ENCODE data around the gene MSRB1. TPM values are rescaled to one million over a fixed set of nuclear protein-coding genes. Genes with fewer than 3 reads are reported as not detected.

The MSRB1 gene
- total and polyA plus RNA-seq, 2 of the 8 experiments (the other 6 are each of a cell fraction or from before 2014, with no cell fraction given), result 28.2 to 51.4 TPM

GRCh38 chr16:1903220-1903574, 39.8 kb downstream of the MSRB1 start:
- no peak overlapping the region for H3K9ac ChIP-seq (replicated peaks in 1 of 4; ENCODE audit: extremely low read depth in 1 of 4, low read depth in 3 of 4, low read length in 3 of 4)
- no peak overlapping the region for H3K18ac ChIP-seq (ENCODE audit: extremely low read depth, low read length)
- peaks cover 0 to 2% (median 0%) of the 10 kb centered on the region in 4 experiments; a peak in 2 of 7 replicates for H3K27me3 ChIP-seq (replicated peaks in 1 of 4; ENCODE audit: control insufficient read depth in 3 of 4, extremely low read depth in 1 of 4, insufficient read depth in 3 of 4, low read length in 3 of 4)
- H4K91ac ChIP-seq (replicated peaks; ENCODE audit: insufficient read length, low read length), result no peak overlapping the region
- H4K20me1 ChIP-seq (replicated peaks in 1 of 2; ENCODE audit: control insufficient read depth in 1 of 2, insufficient read depth in 2 of 2, low read length in 2 of 2), result no peaks in the 10 kb centered on the region
- no peak overlapping the region for H2BK20ac ChIP-seq (ENCODE audit: low read length)
- DNase-seq (ENCODE audit: low read depth in 1 of 2, low spot score in 2 of 2), result no peak
- H2BK15ac ChIP-seq (ENCODE audit: low read length), result peak overlapping the region; percentile 46; the same call in 1 of the 2 replicates
- no peaks in the 10 kb centered on the region for H3K79me1 ChIP-seq (ENCODE audit: low read depth, low read length)
- H2BK5ac ChIP-seq (ENCODE audit: low read depth, low read length), result no peak overlapping the region
- H2AFZ ChIP-seq (ENCODE audit: low read length), result no peak overlapping the region
- WGBS, 2 experiments (ENCODE audit: extremely low coverage in 1 of 2, insufficient coverage in 1 of 2, insufficient read length in 1 of 2, insufficient replicate concordance in 2 of 2, low coverage in 1 of 2, low lambda C conversion rate in 2 of 2, missing lambda C conversion rate in 1 of 2), result 93% methylated on average over 12 of the region's 13 CpGs; no CpG with 5 or more reads in 1 of the 2 experiments
- H3K36me3 ChIP-seq (ENCODE audit: control insufficient read depth in 2 of 4, insufficient read depth in 4 of 4, low read length in 3 of 4), result no peaks in the 10 kb centered on the region
- no peaks in the 10 kb centered on the region for H3K23me2 ChIP-seq (ENCODE audit: low read depth, low read length)
- H3K4ac ChIP-seq (replicated peaks; ENCODE audit: insufficient read length, low read depth, low read length), result no peak overlapping the region
- no peak overlapping the region for H3K27ac ChIP-seq (ENCODE audit: low read depth, low read length)
- no peak overlapping the region for H4K5ac ChIP-seq (ENCODE audit: insufficient read length, low read depth, low read length)
- no peak overlapping the region for H3K4me2 ChIP-seq (ENCODE audit: insufficient read depth in 1 of 2, low read depth in 2 of 2, low read length in 2 of 2)
- H2BK120ac ChIP-seq (replicated peaks; ENCODE audit: low read depth, low read length), result no peak overlapping the region
- no peak overlapping the region for H2AK5ac ChIP-seq (ENCODE audit: low read depth, low read length)
- no peaks in the 10 kb centered on the region for H3K79me2 ChIP-seq (ENCODE audit: control insufficient read depth in 1 of 2, insufficient read depth in 2 of 2, low read length in 2 of 2)
- no peak overlapping the region for H3K23ac ChIP-seq (ENCODE audit: insufficient read length)
- no peak overlapping the region for H2BK12ac ChIP-seq (ENCODE audit: low read depth, low read length)
- FAIRE-seq, result no peak
- H3K4me3 ChIP-seq (ENCODE audit: extremely low read depth in 1 of 4, insufficient read depth in 2 of 4, low read depth in 3 of 4, low read length in 4 of 4), result no peak overlapping the region
- no peak overlapping the region for H3K56ac ChIP-seq (replicated peaks; ENCODE audit: insufficient read length, low read depth, low read length)
- H3K4me1 ChIP-seq (replicated peaks in 1 of 4; ENCODE audit: control insufficient read depth in 3 of 4, insufficient read depth in 4 of 4, low read length in 3 of 4), result peaks cover 0 to 11% (median 0%) of the 10 kb centered on the region in 4 experiments; a peak in 1 of 7 replicates
- CTCF ChIA-PET (ENCODE audit: partially characterized antibody), result no interaction called here
- no peak overlapping the region for H3K14ac ChIP-seq (ENCODE audit: insufficient read length)
- no peaks in the 10 kb centered on the region for H3K9me3 ChIP-seq (ENCODE audit: insufficient read depth in 2 of 2, low read depth in 1 of 2, low read length in 1 of 2)
- POLR2A ChIA-PET (ENCODE audit: partially characterized antibody), result no interaction called here
- no peak overlapping the region for H4K8ac ChIP-seq (ENCODE audit: extremely low read depth, insufficient read depth, low read length)
- TF ChIP-seq JUND (IDR thresholded peaks at IDR 0.05; ENCODE audit: low read length) (no peak), POLR2A (IDR thresholded peaks at IDR 0.05; ENCODE audit: control extremely low read depth in 1 of 2, low read depth in 2 of 2, low read length in 2 of 2) (no peak), YY1 (IDR thresholded peaks at IDR 0.05; ENCODE audit: low read depth, low read length) (no peak), CBX8 (IDR thresholded peaks at IDR 0.05; ENCODE audit: borderline replicate concordance, low read depth, low read length) (no peak), NANOG (IDR thresholded peaks at IDR 0.05; ENCODE audit: insufficient read depth, low read depth, low read length, poor library complexity, severe bottlenecking) (no peak), MAX (IDR thresholded peaks at IDR 0.05) (no peak), SUZ12 (IDR thresholded peaks at IDR 0.05; ENCODE audit: low read length) (no peak), PHF8 (conservative IDR thresholded peaks at IDR 0.05; ENCODE audit: low read depth, low read length) (no peak), ZNF274 (IDR thresholded peaks at IDR 0.05; ENCODE audit: borderline replicate concordance, extremely low read depth, low read length) (no peak), MAFK (IDR thresholded peaks at IDR 0.05; ENCODE audit: low read depth, low read length) (no peak), JUN (IDR thresholded peaks at IDR 0.05; ENCODE audit: low read depth, low read length) (no peak)
- TF ChIP-seq, protein P1, sequence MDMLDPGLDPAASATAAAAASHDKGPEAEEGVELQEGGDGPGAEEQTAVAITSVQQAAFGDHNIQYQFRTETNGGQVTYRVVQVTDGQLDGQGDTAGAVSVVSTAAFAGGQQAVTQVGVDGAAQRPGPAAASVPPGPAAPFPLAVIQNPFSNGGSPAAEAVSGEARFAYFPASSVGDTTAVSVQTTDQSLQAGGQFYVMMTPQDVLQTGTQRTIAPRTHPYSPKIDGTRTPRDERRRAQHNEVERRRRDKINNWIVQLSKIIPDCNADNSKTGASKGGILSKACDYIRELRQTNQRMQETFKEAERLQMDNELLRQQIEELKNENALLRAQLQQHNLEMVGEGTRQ (IDR thresholded peaks at IDR 0.05; ENCODE audit: low read length), result no peak
- TF ChIP-seq, protein P2, sequence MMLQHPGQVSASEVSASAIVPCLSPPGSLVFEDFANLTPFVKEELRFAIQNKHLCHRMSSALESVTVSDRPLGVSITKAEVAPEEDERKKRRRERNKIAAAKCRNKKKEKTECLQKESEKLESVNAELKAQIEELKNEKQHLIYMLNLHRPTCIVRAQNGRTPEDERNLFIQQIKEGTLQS (IDR thresholded peaks at IDR 0.05; ENCODE audit: insufficient read depth, low read depth, low read length), result no peak

Measured in H1 (cell line).